HG03439 (cell line): ENCODE measurements around the gene CYP2A7.
"Not testable (repeated sequence)": the region's sequence is repeated elsewhere in the genome, so short reads cannot be mapped to it uniquely, and the experiment has no call there.

Experiments
- ATAC-seq: cut with Tn5 transposase; IDR thresholded peaks from one replicate; pipeline ENCODE4 v1.9.1; 2021; ENCODE audit warnings: mild to moderate bottlenecking, moderate library complexity; ENCODE audit not compliant: unreplicated experiment

Gene CYP2A7

GRCh38 chr19:40882062-40882461, at the start of gene CYP2A7:
TSS of gene CYP2A7 (minus strand) at chr19:40882231. CDS start at chr19:40882210, 21 bp downstream.
- ATAC-seq: not testable (repeated sequence)

- ATAC-seq: not testable (repeated sequence)
These were observed 48.8 kb upstream of the CYP2A7 start for GRCh38 chr19:40930799-40931198.

- ATAC-seq: not testable (repeated sequence)
These were observed 47.9 kb upstream of the CYP2A7 start for GRCh38 chr19:40929942-40930341.

- no peak for ATAC-seq
These were observed 46.8 kb upstream of the CYP2A7 start for GRCh38 chr19:40928850-40929249.

GRCh38 chr19:40927567-40927966, 45.5 kb upstream of the CYP2A7 start:
- ATAC-seq: no peak

- not testable (repeated sequence) for ATAC-seq
These were observed 44.2 kb upstream of the CYP2A7 start for GRCh38 chr19:40926276-40926675.

GRCh38 chr19:40923934-40924391, 41.9 kb upstream of the CYP2A7 start:
- ATAC-seq: no peak

GRCh38 chr19:40922237-40923160, 40.5 kb upstream of the CYP2A7 start:
- not testable (repeated sequence) for ATAC-seq

GRCh38 chr19:40921005-40921897, 39.2 kb upstream of the CYP2A7 start:
- no peak for ATAC-seq

GRCh38 chr19:40920300-40921004, 38.4 kb upstream of the CYP2A7 start:
- ATAC-seq: no peak

GRCh38 chr19:40919530-40920299, 37.7 kb upstream of the CYP2A7 start:
- ATAC-seq: not testable (repeated sequence)

- ATAC-seq: not testable (repeated sequence)
These were observed 36.3 kb upstream of the CYP2A7 start for GRCh38 chr19:40918303-40918702.

- no peak for ATAC-seq
These were observed 26.9 kb upstream of the CYP2A7 start for GRCh38 chr19:40908976-40909375.

- ATAC-seq: no peak
These were observed 26.1 kb upstream of the CYP2A7 start for GRCh38 chr19:40907968-40908735.

GRCh38 chr19:40906512-40906911, 24.5 kb upstream of the CYP2A7 start:
- ATAC-seq: no peak

GRCh38 chr19:40904673-40905156, 22.7 kb upstream of the CYP2A7 start:
- ATAC-seq: not testable (repeated sequence)

GRCh38 chr19:40901975-40902750, 20.1 kb upstream of the CYP2A7 start:
- ATAC-seq: not testable (repeated sequence)

GRCh38 chr19:40900521-40900920, 18.5 kb upstream of the CYP2A7 start:
- ATAC-seq: not testable (repeated sequence)
